Neural crest cell (in vitro differentiated cells): ENCODE results near the gene DUS2. TPM values are rescaled to one million over a fixed set of nuclear protein-coding genes. Genes with fewer than 3 reads are reported as not detected.
"Not testable (repeated sequence)": the region's sequence is repeated elsewhere in the genome, so short reads cannot be mapped to it uniquely, and the experiment has no call there.

Experiments used
- DNase-seq: peaks from one replicate; pipeline ENCODE4 v3.0.0; 2021; ENCODE audit warnings: low read depth, mixed read lengths, low spot score
- H3K27ac Mint-ChIP-seq: one replicate; pipeline ENCODE4 v1.8.0; 2021; ENCODE audit warnings: mild to moderate bottlenecking, mixed read lengths; ENCODE audit not compliant: unreplicated experiment
- H3K27me3 Mint-ChIP-seq: 2 replicates; pipeline ENCODE4 v1.8.0; 2021; ENCODE audit warnings: low read depth, mild to moderate bottlenecking, mixed read lengths
- H3K36me3 Mint-ChIP-seq: 2 replicates; pipeline ENCODE4 v1.8.0; 2021; ENCODE audit warnings: low read depth, mild to moderate bottlenecking, mixed read lengths
- H3K4me1 Mint-ChIP-seq: 2 replicates; pipeline ENCODE4 v1.8.0; 2021; ENCODE audit warnings: mixed read lengths
- H3K4me3 Mint-ChIP-seq: one replicate; pipeline ENCODE4 v1.8.0; 2021; ENCODE audit warnings: mild to moderate bottlenecking, mixed read lengths
- H3K9me3 Mint-ChIP-seq: 2 replicates; pipeline ENCODE4 v1.8.0; 2021; ENCODE audit warnings: mixed read lengths
- total RNA-seq: library from RNA; stranded (reverse); gene quantifications from 2 replicates; pipeline ENCODE4 v1.2.1, GENCODE V29; 2021
- TF ChIP-seq, protein P1 (sequence below): fragments of 200-600 bp; sonication (generic); conservative IDR thresholded peaks from 2 replicates; pipeline ENCODE4 v1.5.0; 2021; ENCODE audit warnings: antibody characterized with exemption, mild to moderate bottlenecking

The DUS2 gene
- total RNA-seq, 1 donor from 2014 or later = 28.4 TPM

DNA sequence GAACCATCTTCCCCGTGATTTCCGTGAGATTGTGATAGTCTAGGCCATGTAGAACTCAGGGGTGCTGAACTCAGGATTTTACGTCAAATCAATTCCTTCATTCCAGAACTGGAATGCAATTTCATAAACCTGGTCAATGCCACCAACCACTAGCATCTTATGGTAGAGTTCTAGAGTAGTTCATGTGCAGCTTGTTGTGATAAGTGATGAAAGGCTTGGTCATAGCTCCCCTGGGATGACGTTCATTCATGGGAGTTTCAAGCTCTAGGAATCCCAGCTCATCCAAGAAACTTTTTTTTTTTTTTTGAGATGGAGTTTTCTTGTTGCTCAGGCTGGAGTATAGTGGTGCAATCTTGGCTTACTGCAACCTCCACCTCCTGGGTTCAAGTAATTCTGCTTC, 20.1 kb upstream of the DUS2 start:
- DNase-seq = no peak
- Mint-ChIP-seq H3K4me1 (no peaks in the 10 kb centered on the region), H3K9me3 (no peaks in the 10 kb centered on the region), H3K27ac (no peak overlapping the region), H3K27me3 (no peaks in the 10 kb centered on the region), H3K4me3 (no peak overlapping the region), H3K36me3 (no peaks in the 10 kb centered on the region)
- TF ChIP-seq, protein P1, sequence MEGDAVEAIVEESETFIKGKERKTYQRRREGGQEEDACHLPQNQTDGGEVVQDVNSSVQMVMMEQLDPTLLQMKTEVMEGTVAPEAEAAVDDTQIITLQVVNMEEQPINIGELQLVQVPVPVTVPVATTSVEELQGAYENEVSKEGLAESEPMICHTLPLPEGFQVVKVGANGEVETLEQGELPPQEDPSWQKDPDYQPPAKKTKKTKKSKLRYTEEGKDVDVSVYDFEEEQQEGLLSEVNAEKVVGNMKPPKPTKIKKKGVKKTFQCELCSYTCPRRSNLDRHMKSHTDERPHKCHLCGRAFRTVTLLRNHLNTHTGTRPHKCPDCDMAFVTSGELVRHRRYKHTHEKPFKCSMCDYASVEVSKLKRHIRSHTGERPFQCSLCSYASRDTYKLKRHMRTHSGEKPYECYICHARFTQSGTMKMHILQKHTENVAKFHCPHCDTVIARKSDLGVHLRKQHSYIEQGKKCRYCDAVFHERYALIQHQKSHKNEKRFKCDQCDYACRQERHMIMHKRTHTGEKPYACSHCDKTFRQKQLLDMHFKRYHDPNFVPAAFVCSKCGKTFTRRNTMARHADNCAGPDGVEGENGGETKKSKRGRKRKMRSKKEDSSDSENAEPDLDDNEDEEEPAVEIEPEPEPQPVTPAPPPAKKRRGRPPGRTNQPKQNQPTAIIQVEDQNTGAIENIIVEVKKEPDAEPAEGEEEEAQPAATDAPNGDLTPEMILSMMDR = no peak

DNA sequence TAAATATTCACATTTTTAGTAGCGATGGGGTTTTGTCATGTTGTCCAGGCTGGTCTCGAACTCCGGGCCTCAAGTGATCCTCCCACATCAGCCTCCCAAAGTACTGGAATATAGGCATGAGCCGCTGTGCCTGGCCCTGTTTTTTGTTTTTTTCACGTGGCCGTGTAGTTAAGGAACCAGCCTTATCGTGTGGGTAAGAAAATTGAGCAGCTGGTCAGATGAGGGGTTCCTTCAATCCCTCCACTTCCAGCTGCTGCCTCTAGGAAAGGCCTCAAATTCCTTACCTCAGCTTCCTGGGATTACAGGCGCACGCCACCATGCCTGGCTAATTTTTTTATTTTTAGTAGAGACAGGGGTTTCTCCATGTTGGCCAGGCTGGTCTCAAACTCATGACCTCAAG, 17.9 kb upstream of the DUS2 start:
- no peaks in the 10 kb centered on the region for H3K9me3 Mint-ChIP-seq
- H3K27me3 Mint-ChIP-seq = peaks cover 5% of the 10 kb centered on the region
- no peaks in the 10 kb centered on the region for H3K36me3 Mint-ChIP-seq
- TF ChIP-seq, protein P1 = no peak
- no peak overlapping the region for H3K4me3 Mint-ChIP-seq
- DNase-seq = no peak
- no peaks in the 10 kb centered on the region for H3K4me1 Mint-ChIP-seq
- H3K27ac Mint-ChIP-seq = no peak overlapping the region

DNA sequence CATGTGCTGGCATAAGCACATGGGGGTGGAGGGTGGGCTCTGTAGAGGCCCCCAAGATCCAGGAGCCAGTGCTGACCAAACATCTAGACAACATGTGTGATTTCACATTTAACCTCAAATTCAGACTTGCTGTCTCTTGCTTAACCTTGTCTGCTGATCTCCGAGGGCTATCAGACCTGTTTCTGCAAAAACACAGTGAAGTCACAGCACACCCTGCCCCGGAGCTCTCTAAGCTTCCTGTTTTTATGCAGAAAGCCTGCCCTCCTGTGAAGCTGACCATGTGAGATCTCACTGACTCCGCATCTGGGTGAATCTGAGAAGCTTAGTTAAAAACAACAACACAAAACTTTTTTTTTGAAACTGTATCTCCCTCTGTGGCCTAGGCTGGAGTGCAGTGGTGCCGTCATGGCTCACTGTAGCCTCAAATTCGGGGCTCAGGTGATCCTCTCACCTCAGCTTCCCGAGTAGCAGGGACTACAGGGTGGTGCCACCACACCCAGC, 17.2 kb upstream of the DUS2 start:
- H3K4me3 Mint-ChIP-seq = no peak overlapping the region
- TF ChIP-seq, protein P1 = no peak
- no peak overlapping the region for H3K27ac Mint-ChIP-seq
- DNase-seq = no peak
- H3K9me3 Mint-ChIP-seq = no peaks in the 10 kb centered on the region
- no peaks in the 10 kb centered on the region for H3K4me1 Mint-ChIP-seq
- no peaks in the 10 kb centered on the region for H3K36me3 Mint-ChIP-seq
- peaks cover 5% of the 10 kb centered on the region for H3K27me3 Mint-ChIP-seq

DNA sequence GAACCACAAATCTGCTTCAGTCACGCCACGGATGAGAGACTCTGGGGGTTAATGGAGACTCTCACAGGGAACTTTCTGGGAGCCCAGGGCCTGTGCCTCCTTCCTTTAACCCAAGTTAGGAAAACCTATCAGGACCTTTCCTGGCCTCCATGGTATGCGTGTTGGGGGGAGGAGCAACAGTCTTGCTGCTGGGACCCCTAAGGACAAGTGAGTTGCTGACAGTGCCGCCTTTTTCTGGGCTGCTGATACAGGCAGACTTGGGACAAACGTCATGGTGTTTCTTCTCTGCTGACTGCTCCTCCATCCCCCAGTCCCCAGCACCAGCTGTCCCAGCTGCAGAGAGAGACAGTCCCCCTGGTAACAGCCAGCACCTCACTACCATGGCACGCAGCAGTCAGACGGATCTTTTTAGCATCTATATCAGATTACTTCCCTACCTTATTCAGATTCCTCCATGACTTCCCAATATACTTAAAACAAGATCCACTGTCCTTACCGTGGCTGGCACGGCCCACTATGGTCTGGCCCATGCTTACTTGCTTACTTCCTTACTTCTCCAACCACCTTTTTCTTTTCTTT, 13.8 kb upstream of the DUS2 start:
- no peak for DNase-seq
- Mint-ChIP-seq H3K27ac (no peak overlapping the region), H3K4me3 (no peak overlapping the region), H3K9me3 (no peaks in the 10 kb centered on the region), H3K4me1 (no peaks in the 10 kb centered on the region), H3K36me3 (no peaks in the 10 kb centered on the region), H3K27me3 (peaks cover 10% of the 10 kb centered on the region)
- TF ChIP-seq, protein P1 = no peak

DNA sequence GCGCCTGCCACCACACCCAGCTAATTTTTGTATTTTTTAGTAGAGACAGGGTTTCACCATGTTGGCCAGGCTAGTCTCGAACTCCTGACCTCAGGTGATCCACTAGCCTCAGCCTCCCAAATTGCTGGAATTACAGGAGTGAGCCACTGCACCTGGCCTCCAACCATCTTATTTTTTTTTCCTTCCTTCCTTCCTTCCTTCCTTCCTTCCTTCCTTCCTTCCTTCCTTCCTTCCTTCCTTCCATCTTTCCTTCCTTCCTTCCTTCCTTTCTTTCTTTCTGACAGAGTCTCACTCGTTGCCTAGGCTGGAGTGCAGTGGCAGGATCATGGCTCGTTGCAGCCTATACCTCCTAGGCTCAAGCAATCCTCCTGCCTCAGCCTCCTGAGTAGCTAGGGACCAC, 13.2 kb upstream of the DUS2 start:
- H3K9me3 Mint-ChIP-seq, DNase-seq, H3K4me3 Mint-ChIP-seq, H3K4me1 Mint-ChIP-seq, H3K36me3 Mint-ChIP-seq: not testable (repeated sequence)
- H3K27ac Mint-ChIP-seq = peak overlapping the region; percentile 13
- peaks cover 13% of the 10 kb centered on the region for H3K27me3 Mint-ChIP-seq

DNA sequence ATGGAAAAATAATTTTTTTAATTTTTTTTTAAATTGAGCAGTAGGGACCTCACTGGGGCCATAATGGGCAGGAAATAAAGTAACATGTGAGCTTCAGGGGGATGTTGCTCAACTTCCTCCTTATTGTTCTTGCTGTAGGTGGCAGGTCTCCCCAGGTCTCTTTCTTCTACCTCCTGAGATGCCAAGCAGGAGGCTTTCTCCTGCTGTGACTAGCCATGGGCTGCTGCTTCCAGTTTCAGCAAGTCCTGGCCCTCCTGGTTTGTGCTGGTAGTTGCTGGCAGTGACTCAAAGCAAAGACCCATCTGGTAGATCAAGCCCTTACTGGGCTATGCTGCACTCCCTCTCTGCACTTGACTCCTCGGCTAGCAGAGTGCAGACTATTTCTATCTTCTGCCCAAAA, 9.6 kb upstream of the DUS2 start:
- no peak for DNase-seq
- Mint-ChIP-seq H3K4me1 (no peaks in the 10 kb centered on the region), H3K4me3 (no peak overlapping the region), H3K27me3 (peaks cover 16% of the 10 kb centered on the region), H3K27ac (no peak overlapping the region), H3K9me3 (no peaks in the 10 kb centered on the region), H3K36me3 (no peaks in the 10 kb centered on the region)
- TF ChIP-seq, protein P1 = no peak
